ENCODE results near the gene NAA16.
"Not testable (repeated sequence)": the region's sequence is repeated elsewhere in the genome, so short reads cannot be mapped to it uniquely, and the experiment has no call there.

NAA16 gene

DNA sequence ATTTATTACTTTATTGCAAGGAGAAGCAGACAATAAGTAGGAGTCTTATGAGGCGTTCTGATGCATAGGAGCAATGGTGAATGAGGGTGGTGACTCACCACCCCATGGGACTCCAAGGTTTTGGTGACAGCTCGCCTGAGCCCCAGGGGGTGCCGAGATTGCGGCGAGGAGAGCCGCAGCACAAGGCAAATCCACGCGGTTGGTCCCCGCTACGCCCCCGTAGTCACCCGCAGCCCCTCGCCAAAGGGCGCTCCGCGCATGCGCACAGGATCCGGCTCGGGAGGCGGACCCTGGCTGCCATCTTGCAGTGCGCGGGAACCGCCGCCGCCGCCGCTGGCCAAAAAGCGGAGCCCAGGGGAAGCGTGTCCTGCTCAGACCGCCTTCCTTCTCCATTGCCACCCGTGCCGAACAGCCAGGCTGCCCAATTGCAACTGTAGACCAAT is at the start of gene NAA16:
NAA16 (plus strand) TSS at position 305 of the 443 bp plus-strand sequence. CDS start 262 bp downstream, outside the sequence.
- peak in 1 of 2 experiments; percentile 53 for DNase-seq

DNA sequence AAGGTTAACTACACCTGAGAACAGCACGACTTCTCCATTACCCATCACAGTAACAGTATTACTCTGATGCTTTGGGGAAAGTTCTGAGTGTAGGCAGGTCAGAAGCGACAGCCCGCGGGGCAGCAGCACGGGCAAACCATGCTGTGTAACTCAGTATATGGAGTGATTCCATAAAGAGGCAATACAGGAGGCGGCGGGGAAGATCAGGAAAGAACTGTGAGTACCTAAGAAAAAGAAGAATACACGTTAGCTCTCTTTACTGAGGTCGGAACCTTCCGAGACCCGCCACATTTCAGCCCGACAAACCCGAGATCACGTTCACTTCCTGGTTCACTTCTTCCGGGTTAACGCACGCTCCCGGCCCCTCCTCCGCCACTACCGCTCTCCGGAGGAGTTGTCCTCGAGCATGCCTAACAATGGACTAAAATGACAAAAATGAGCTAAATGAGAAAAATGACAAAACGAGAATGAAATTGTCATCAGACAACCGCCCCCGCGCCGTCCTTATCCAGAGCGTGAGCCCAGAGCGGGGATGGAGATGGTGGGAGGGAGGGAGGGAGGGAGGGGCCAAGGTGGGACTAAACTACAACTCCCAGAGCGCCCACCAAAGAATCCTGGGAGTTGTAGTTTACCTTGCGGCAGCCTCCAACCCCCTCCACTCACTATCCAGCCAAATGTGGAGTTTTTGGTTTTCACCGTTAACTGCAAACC is 47.7 kb upstream of the NAA16 start, which contains the start of gene MTRF1:
MTRF1 (minus strand) TSS at position 316 of the 711 bp plus-strand sequence. CDS start 2,669 bp downstream, outside the sequence.
- DNase-seq: peak; percentile 25 to 78

DNA sequence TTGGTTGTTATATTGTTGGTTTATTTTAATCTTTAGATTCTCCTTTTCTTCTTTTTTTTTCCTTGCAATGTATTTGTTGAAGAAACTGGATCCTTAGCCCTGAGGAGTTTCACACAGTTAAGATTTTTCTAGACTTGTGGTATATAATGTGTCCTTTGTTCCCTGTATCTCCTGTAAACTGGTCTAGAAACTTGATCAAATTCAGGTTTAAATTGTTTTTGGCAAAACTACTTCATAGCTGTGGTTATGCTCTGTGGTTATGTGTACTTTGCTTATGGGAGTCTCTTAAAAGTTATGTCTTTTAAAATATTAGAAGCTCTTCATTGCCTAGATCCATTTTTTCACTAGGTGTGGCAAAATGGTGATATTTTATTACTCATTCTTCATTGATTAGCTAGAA is 44.0 kb upstream of the NAA16 start:
- DNase-seq: no peak

DNA sequence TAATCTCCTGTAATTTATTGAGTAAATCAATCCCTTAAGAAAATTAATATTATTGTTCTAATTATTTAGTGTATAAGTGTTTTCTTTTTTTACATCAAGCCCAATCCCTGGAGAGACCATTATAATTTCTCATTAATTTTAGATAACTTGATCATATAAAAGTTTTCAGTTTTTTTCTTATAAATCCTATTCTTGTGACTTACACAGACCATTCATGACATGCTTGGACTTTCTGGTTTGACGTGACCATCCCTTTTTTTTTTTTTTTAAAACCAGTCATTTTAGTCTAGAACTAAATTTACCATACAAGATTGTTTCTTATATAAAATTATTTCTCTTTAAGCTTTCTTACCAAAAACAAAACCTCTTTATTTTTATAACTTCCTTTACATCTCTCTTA is 42.3 kb upstream of the NAA16 start:
- DNase-seq: no peak

DNA sequence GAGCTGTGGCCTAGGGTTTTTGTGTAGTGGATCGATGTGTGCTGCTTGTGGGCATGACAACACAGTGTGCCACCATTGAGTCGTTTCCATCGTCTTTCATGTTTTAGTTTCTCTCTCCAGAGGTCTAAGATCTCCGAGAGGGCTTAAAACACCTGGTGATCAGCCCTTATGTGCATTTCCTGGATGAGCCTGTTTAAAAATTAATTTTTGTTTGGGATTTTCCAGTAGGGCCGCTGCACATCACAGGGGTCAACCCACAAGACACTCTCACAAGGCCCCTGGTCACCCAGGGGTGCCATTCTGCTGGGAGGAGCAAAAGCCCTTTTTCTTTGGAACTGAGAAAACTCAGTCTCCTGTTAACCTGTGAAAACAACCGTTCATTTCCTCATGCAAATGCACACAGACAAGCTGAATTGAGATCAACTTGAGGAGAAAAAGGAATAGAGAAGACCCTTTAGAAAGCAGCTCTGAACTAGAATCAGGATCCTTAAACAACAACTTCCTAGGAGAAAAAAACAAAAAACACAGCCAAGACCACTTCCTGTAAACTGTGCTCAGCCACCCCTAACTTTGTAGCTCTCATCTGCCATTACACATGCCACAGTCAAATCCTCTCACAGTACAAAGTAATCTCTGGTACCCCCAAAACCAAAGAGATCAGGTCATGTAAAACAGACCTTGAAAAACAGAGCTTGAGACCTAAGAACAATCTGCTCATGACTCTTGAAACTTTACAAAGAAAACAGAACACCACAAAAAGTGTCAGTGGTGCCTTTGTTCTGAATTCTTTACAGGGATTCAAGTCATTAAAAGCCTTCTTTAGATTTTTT is 39.4 kb upstream of the NAA16 start:
- no peak for DNase-seq

DNA sequence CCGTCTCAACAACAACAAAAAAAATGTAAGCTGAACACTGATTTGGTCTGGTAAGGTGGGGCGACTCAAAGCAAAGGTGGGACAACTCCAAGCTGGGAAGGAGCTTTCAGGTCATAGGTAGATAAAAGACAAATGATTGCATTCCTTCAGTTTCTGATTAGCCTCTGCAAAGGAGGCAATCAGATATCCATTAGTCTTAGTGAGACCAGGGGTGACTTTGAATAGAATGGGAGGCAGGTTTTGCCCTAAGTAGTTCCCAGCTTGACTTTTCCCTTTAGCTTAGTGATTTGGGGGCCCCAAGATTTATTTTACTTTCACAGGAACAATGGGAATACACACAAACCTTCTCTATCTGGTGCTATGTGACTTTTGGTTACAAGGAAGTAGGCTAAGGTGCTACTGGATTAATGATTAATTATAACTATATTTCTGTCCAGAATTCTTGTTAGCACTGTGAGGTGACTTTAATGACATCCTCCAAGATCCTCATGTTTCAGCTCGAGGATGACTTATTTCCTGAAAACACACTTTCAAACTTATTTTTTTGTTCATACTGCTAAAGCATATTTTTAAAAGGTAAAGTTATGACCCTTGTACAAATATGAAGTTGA is 37.1 kb upstream of the NAA16 start:
- no peak for DNase-seq

DNA sequence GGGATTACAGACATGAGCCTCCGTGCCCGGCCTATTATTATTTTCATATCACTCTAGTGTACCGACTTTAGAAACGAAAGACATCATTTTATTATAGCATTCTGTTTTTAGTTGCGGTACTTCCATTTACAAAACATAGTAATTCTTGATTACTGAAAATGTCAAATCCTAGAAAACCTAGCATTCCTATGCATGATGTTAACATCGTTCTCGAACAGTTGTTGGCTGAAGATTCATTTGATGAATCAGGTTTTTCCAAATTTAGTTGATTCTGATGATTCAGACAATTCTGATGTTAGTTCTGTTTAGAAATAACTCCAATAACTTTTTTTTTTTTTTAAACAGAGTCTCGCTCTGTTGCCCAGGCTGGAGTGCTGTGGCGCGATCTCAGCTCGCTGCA is 36.2 kb upstream of the NAA16 start:
- DNase-seq: no peak

DNA sequence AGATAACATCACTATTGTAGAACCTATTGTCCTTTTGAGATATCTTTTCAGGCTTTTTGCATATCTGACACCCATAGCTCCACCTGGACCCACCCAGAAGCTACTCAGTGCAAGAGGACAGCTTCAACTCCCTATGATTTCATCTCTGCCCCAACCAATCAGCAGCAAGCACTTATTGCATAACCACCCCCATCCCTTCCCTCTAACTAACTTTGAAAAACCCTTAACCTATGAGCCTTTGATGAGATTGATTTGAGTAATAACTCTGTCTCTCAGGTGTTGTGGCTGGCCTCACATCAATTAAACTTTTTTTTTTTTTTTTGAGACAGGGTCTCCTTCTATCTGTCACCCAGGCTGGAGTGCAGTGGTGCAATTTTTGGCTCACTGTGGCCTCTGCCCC is 34.2 kb upstream of the NAA16 start:
- DNase-seq: no peak

DNA sequence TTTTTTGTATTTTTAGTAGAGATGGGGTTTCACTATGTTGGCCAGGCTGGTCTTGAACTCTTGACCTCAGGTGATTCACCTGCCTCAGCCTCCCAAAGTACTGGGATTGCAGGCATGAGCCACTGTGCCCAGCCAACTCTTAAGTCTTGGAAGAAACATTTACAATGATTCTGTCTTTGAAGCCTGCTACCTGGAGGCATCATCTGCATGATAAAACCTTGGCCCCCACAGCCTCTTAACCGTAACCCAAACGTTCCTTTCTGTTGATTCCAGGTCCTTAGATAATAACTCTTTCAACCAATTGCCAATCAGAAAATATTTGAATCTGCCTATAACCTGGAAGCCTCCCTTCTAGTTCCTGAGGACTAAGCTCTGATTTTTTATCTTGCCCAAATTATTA is 31.9 kb upstream of the NAA16 start:
- DNase-seq: not testable (repeated sequence)

DNA sequence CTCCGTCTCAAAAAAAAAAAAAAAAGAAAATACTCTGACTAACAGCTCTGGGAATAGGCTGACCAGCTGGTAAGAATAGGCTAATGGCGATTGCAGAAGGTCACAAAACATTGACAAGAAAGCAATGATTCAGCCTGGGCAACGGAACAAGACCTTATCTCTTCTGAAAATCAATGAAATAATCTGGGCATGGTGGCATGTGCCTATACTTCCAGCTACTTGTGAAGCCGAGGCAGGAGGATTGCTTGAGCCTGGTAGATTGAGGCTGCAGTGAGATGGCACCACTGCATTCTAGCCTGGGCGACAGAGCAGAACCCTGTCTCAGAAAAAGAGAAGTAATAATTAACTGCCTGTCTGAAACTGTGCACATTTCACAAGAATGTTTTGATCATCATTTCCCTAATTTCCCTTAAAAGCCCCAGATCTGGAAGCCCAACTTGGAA is 28.9 kb upstream of the NAA16 start:
- no peak for DNase-seq

DNA sequence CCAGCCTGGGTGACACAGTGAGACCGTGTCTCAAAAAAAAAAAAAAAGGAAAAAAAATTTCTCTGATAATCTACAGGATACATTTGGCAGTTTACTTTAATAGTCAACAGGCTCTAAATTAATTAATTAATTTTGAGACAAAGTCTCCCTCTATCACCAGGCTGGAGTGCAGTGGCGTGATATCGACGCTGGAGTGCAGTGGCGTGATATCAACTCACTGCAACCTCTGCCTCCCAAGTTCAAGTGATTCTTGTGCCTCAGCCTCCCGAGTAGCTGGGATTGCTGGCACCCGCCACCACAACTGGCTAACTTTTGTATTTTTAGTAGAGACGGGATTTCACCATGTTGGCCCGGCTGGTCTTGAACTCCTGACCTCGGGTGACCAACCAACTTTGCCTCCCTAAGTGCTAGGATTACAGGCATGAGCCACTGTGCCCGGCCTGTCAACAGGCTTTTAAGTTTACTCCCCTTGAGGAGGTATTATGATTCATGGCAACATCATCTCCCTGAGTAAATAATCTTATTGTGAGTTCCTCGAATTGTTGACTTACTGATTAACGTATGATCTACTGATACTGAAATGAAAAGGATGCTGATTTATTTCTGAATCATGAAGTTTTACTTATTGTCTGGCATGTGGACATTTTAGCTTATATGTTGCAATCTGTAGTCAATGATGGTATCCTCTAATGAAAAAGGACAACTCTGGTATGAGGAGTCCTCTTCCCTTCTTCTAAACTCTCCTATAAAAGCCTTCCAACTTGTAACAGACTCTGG is 26.4 kb upstream of the NAA16 start:
- DNase-seq: no peak

DNA sequence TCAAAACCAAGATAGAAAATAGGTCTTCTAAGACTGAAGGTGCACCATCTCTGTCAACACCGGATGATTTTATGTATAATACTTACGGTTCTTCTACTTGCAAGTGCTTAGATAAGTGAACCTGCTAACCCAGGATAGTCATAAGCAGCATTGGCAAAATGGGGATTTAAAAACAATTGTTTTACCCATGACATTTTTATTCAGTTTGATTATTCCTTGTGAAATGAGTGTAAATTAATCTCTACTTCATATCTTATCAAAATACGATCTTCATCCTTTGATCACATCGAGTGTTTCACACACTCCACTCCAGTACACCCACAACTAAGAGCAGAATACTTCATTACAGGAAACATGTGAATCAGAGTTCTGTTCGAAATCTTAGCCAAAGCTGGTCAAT is 24.7 kb upstream of the NAA16 start:
- DNase-seq: no peak

DNA sequence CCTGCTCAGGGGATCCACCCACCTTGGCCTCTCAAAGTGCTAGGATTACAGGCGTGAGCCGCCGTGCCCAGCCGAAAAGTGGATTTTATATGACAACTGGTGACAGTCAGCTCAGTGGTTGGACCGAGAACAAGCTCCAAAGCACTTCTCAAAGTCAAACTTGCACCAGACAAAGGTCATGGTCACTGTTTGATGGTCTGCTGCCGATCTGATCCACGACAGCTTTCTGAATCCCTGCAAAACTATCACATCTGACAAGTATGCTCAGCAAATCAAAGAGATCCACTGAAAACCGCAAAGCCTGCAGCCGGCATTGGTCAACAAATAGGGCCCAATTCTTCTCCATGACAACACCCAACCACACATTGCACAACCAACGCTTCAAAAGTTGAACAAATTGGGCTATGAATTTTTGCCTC is 21.6 kb upstream of the NAA16 start:
- no peak for DNase-seq

DNA sequence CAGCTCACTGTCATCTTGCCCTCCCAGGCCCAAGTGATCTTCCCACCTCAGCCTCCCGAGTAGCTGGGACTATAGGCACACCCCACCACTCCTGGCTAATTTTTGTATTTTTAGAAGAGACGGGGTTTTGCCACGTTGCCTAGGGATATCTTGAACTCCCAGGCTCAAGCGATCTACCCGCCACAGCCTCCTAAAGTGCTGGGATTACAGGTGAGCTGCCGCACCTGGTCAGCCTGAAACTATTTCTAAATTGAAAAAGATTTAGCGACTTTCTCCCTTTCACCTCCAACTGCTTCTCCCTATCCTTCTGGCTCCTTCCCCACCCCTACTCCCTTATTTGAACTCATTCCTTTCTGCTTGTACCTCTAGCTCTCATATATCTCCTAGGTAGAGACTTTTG is 19.8 kb upstream of the NAA16 start:
- DNase-seq: no peak

DNA sequence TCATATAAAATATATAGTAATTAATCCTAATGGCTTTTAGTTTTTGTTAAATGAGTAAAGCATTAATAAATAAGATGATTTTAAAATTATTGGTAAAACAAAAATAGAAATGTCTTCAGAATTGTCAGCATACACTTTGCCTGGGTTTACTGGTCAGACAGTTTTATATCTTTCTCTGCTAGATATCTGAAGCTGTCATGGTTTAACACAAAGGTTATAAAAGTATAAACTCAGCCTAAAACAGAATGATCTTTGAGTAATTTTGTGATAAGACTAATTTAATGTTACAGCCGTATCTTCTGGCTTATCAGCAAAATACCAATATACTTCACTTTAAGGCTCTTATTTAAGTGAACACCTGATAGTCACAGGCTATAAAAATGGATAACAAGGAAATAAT is 17.8 kb upstream of the NAA16 start:
- DNase-seq: no peak

DNA sequence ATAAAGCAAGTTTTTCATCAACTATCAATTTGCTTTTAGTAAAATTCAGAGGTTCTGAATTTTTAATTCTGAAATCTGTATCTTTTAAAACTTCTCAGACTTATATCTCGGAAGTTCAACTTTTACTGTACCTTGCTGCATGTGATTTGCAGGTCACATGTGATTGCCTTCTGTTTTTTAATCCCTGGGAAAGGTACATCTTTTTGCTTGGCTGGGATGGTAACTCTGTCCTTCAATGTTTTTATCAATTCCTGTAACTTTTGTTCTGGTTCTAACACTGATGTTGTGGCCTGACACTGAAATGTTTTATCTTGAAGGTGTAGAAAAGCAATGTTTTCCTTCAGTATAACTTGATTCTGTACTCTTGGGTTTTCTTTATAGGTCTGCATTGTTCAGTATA is 16.2 kb upstream of the NAA16 start:
- DNase-seq: no peak

DNA sequence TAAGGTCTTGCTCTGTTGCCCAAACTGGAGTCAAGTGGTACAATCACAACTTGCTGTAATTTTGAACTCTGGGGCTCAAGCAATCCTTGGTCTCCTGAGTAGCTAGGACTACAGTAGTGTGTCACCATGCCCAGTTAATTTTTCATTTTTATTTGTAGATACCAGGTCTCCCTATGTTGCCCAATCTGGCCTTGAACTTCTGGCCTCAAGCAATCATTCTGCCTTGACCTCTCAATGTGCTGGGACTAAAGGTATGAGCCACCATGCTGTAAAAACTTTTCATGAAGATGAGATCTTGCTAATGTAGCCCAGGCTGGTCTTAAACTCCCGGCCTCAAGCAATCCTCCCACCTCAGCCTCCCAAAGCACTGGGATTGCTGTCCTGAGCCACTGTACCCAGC is 15.1 kb upstream of the NAA16 start:
- no peak for DNase-seq

DNA sequence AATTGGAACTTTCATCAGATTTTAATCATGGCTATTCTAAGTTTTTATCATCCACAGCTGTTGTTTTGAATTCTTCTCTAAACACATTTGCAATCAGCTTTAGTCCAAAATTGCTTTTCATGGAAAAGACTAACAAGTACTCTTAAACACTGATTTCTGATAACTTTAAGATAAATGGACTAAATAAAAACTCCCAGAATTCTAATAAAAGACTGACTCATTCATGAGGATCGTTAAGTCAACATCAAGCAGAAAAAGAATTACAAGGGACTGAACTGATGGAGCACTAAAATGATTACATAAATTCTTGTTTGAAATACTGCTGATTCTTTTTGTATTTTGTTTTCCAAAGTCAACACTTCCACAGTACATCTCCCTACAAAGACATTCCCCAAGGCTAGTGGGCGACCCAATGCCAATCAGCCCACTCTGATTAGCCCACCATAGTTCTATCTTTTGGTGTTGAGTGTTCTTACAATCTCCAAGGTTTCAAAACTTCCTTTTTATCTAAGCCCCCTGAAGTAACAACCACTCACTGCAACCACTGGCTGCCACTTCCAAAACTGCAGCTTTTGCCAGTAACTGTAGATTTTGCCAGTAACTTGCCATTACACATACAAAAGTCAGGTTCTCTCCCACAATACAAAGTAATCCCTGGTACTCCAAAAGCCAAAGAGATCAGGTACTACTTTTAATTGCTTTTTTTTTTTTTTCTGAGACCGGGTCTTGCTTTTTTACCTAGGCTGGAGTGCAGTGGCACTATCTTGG is 14.0 kb upstream of the NAA16 start:
- DNase-seq: no peak

DNA sequence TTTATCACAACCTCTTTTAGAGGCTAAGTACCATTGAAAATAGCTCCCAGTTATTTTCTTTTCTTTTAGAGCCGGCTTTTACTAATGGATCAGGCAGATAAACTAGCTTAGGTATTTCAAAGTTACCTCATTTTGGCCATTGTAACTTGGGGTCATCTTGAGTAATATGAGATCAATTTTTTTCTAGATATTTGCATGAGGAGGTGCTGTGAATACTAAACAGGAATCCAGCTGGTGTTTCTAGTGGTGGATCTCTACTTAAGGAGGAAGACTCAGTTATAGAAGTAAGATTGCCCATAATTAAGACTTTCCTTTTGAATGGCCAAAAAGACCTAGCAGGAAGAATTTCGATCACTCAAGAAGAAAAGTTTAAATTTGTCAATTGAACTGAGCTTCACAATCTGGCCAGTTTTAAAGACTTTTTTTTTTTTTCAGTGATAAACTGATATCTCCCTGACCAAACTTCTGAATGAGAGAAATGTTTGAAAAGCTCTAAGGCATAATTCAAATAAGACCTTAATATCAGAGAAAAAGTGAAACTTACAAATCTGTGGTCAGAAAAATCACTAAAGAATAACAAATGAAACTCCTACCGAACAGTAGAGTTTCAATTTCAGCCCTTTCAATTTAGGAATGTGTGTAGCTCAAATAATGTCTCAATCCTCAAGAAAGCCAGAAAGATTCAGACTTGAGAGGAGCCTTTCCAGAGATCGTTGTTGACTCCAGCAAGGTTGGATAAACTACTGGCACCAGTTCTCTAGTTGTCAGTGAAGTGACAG is 11.6 kb upstream of the NAA16 start:
- no peak for DNase-seq

DNA sequence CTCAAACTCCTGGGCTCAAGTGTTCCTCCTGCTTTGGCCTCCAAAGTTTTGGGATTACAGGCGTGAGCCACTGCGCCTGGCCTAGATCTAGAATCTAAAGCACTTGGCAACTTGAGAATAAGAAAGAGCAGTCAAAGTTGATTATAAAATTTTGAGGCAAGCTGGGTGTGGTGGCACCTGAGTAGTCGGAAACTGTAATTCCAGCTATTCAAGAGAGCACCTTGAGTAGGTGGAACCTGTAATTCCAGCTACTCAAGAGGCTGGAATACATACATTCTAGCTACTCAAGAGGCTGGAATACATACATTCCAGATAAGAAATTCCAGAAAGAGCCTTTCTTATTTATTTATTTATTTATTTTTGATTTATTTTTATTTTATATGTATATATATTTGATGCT is 8.3 kb upstream of the NAA16 start:
- DNase-seq: no peak

DNA sequence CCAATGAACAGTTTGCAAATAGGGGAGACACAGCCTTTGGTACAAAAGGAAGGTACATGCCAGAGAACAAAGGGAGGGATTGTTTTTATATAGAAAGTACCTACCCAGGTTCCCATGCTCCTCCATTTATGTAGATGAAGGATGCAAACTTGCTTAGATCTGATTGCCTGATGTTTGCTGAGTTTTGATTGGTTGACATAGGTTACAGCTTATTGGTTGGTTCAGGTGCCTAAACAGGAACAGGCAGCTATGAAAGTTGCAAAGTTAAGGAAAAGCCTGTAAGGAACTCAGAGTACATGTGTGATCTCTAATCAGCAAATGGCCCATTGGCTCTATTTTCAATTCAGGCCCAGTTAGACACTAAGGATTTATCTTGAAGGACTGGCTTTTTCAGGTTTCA is 6.5 kb upstream of the NAA16 start:
- no peak for DNase-seq
